HG03060 (cell line): ENCODE measurements around the gene VTI1B.
"Not testable (repeated sequence)": the region's sequence is repeated elsewhere in the genome, so short reads cannot be mapped to it uniquely, and the experiment has no call there.

Source experiments
- ATAC-seq: cut with Tn5 transposase; IDR thresholded peaks from one replicate; pipeline ENCODE4 v1.9.1; 2021; ENCODE audit warnings: low read depth, moderate number of reproducible peaks; ENCODE audit not compliant: unreplicated experiment

Gene VTI1B, protein sequence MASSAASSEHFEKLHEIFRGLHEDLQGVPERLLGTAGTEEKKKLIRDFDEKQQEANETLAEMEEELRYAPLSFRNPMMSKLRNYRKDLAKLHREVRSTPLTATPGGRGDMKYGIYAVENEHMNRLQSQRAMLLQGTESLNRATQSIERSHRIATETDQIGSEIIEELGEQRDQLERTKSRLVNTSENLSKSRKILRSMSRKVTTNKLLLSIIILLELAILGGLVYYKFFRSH

GRCh38 chr14:67674480-67675218, at the start of gene VTI1B:
Gene VTI1B, minus strand, starts transcription at chr14:67674632. Its CDS starts 143 bp downstream, at chr14:67674489.
- ATAC-seq, result peak; percentile 60

- no peak for ATAC-seq
Measured at GRCh38 chr14:67722293-67722692, 47.9 kb upstream of the VTI1B start.

DNA sequence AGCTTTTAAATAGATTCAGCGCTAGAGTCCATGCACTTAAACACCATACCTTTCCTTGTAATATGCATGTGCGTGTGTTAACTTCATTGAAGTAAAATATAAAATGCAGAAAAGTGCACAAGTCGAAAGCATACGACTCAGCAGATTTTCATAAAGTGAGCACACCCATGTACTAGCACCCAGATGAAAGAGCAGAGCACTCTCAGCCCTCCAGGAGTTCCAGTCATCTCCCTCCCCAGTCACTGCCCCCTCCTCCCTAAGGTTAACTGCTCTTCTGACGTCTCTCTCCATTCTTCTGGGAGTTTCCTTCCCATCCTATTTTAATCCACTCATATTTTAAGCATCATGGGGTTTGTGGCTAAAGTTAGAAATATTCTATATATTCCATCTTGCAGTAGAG, 47.4 kb upstream of the VTI1B start:
- no peak for ATAC-seq

DNA sequence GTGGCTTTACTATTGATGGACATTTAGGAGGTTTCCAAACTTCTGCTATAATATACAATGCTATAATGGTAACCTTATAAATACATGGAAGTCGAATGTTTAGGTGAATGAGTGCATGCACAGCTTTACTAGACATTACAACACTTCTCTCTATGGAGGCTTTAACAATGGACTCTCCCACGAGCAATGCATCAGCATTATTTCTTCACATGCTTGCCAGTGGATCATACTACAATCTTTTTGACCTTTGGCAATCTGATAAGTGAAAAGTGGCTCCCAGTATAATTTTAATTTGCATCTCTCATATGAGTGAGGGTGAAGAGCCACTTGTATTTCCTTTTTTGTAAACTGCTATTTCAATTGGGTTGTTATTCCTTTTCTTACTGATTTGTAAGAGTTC, 45.4 kb upstream of the VTI1B start:
- no peak for ATAC-seq

DNA sequence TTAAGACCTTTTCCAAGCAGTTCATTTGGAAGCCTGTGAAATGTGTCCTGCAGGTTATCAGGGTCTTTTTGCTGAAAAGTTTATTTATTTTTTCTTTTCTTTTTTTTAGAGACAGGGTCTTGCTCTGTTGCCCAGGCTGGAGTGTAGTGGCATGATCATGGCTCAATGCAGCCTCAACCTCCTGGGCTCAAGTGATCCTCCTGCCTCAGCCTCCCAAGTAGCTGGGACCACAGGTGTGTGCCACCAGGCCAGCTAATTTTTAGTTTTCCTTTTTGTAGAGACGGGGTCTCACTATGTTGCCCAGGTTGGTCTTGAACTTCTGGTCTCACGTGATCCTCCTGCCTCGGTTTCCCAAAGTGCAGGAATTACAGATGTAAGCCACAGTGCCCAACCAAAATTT, 45.0 kb upstream of the VTI1B start:
- not testable (repeated sequence) for ATAC-seq

- no peak for ATAC-seq
Measured at GRCh38 chr14:67718265-67718664, 43.8 kb upstream of the VTI1B start.

DNA sequence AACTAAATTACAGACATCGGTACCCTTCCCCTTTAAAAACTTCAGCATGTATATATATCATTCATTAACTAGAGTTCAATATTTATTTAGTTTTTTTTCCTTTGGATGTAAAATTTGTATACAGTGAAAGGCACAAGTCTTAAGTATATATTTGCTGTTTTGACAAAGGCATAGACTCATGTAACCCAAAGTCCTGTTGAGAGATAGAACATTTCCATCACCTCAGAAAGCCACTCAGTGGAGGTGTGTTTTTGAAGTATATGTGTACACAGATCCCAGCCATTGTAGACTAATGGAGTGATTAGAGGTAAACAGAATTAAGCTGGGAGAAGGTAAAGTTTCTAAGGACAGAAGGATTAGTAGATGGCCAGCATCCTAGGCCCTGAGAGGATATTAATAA, 42.6 kb upstream of the VTI1B start:
- ATAC-seq, result no peak

GRCh38 chr14:67710209-67710608, 35.8 kb upstream of the VTI1B start:
- no peak for ATAC-seq

DNA sequence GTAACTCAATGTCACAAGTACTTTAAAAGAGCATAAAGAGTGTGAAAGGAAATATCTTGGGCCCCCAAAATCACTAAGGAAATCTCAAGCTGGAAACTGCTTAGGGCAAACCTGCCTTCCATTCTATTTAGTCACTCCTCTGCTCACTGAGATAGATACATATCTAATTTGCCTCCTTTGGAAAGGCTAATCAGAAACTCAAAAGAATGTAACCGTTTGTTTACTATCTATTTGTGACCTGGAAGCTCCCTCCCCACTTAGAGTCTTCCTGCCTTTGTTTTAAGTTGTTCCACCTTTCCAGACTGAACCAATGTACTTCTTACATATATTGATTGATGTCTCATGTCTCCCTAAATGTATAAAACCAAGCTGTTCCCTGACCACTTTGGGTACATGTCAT, 35.4 kb upstream of the VTI1B start:
- not testable (repeated sequence) for ATAC-seq

DNA sequence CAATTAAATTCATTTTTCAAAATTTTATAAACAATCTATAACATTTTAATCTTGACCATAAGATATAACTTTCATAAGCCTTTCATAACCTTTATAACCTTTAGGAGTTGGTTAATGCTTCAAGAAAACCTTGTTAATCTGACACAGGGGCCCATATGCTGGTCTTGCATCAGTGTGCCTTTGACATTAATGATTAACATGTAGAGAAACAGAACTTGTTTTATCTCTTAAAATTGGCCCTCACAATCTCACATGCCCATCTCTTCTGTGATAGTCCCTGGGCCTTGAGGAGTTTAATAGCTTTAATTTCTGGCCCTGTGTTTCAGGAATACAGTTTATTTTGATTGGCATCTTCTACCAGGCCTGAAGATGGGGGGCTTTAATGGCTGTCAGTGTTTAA, 34.9 kb upstream of the VTI1B start:
- ATAC-seq, result not testable (repeated sequence)

DNA sequence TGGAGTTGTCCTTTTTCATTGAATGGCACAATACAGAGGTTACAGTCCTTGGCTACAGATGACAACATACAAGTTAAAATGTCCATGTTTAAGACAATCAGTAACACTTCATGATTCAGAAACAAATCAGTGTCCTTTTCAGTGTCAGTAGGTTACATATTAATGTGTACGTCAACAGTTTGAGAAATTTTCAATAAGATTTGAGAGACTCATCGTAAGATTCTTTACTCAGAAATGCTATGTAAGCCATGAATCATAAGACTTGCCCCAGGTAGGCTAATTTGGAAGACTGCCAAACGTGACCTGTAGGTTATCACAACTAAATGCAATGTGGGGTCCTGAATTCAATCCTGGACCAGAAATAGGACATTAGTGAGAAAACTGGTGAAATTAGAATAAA, 30.8 kb upstream of the VTI1B start:
- ATAC-seq, result no peak

- ATAC-seq, result no peak
Measured at GRCh38 chr14:67704484-67705089, 30.2 kb upstream of the VTI1B start.

DNA sequence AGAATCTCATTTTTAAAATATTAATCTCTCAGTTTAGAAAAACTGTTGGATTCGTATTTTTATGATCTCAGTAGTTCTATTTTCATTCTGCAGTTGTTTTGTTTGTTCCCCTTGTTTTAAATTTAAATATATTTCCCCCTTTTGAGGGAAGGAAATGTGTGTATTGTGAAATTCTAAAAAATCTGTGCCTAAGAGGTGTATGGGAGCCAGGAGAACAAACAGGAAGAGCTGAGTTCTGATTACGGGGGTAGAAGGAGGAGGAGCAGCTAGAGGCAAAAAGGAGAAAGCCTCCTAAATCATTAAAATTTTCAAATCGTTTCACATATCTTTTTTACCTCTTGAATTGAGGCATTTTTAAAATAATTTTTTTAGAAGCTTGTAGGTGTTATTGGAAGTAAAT, 29.6 kb upstream of the VTI1B start:
- ATAC-seq, result no peak

DNA sequence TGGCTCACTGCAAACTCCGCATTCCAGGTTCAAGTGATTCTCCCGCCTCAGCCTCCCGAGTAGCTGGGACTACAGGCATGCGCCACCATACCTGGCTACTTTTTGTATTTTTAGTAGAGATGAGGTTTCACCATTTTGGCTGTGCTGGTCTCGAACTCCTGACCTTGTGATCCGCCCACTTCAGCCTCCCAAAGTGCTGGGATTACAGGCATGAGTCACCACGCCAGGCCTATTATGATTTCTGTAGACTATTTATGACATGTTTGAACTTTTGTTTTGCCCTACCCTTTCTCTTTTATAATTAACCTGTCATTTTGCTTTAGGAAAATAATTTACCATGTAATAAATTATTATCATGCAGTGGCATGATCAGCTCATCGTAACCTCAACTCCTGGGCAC, 27.1 kb upstream of the VTI1B start, which contains the start of gene RDH12:
Gene RDH12 (plus strand): TSS at position 395 of the 400 bp plus-strand sequence. CDS start 20,757 bp downstream, outside the sequence.
- not testable (repeated sequence) for ATAC-seq

GRCh38 chr14:67698179-67698578, 23.7 kb upstream of the VTI1B start:
- no peak for ATAC-seq

DNA sequence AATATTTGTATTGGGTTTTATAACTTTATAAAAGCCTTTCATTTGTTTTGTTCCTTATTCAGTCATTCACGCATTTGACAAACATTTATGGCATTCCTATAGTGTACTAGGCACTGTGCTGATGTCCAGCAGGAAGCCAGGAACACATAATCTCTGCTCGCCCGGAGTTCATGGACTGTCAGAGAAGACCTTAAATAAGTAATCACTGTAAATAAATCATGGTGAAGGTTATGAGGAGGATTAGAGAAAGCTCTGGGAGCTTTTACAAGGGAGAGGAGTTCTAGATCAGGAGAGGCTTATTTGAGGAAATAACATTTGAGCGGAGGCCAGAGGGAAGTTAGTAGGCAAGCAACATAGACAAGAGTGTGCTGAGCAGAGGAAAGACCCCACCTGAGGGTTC, 22.6 kb upstream of the VTI1B start:
- no peak for ATAC-seq

DNA sequence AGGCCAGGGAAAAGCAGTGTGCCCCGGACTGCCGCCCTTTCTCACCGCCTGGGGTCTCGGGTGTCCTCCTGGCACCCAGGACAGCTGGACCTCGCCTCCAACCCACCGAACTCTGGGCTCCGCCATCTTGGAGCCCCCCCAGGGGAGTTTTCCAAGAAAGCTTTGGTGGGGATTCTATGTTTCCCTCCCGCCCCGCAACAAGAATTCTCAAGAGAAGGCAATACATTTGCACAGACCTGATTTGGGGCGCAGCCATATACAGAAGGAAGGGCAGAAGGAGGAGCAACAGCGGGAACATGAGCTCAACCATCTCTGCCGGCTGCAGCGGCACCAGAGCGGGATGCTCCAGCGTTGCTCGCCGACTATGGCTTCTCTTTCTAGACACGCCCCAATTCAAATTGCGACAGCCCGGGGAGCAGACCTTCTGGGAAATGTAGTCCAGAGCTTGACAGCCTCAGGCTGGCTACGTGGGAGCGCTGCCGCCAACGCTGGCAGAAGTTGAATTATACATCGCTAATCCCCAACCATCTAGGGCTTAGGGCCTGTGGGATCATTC, 21.0 kb upstream of the VTI1B start, which contains the start of gene RDH11:
Gene RDH11 (minus strand): TSS at position 371 of the 556 bp plus-strand sequence. CDS start 61 bp downstream, at position 310.
- peak; percentile 44 for ATAC-seq

DNA sequence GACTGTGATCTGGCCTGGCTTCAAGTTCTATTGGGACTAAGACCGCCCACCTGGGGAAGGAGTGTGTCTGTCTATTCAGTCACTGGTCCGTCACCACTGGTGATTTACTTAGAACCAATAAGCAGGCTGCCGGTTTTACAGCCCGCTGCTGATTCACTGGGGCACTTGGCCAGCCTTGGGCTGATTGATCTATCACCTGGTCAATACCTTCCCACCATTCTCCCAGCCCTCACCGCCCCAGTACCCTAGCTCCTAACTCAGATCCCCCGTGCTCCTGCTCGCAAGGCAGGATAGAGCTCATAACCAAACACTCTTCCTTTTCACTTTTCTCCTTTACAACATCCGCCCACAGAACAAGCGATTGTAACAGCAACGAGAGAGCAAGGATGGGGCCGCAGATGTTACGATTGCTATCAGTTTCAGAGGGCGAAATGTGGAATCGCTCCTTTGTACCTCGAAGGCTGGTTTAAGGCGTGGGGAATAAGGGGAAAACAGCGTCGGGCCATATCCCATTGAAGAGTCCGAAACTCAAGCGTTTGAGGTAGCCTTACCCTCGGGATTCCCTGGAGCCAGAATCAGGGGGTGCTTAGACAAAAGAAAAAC, 20.5 kb upstream of the VTI1B start:
- ATAC-seq, result peak; percentile 83

DNA sequence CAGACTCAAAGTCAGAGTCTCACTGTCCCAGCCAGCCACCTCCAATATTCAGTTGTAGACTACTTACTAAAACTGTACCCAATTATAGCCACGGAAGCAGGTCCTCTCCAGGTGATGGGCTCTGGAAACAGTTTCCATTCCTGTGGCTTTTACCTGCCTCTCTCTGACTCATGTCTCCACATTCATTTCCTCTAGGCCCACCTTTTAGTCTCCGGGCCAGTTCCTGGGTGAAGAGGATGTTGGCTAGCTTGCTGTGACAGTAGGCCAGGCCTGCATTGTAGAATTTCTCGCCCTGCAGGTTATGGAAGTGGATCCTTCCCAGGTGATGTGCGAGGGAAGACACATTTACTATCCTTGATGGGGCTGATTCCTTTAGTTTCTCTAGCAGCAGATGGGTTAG, 15.6 kb upstream of the VTI1B start:
- ATAC-seq, result no peak

- ATAC-seq, result no peak
Measured at GRCh38 chr14:67683842-67684241, 9.4 kb upstream of the VTI1B start.

DNA sequence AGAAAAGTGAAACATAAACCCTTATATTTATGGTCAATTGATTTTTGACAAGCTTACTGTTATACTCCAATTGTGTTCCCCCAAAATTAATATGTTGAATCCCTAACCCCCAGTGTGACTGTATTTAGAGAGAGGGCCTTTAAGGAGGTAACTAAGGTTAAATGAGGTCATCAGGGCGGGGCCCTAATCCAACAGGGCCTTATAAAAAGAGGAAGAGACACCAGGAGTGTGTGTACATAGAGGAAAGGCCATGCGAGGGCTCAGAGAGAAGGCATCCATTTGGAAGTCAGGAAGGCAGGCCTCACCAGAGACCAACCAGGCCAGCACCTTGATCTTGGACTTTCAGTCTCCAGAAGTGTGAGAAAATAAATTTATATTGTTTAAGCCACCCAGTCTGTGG, 6.5 kb upstream of the VTI1B start:
- ATAC-seq, result no peak
